ENCODE results near the gene GJA9.
"Not testable (repeated sequence)": the region's sequence is repeated elsewhere in the genome, so short reads cannot be mapped to it uniquely, and the experiment has no call there.

GJA9 gene

DNA sequence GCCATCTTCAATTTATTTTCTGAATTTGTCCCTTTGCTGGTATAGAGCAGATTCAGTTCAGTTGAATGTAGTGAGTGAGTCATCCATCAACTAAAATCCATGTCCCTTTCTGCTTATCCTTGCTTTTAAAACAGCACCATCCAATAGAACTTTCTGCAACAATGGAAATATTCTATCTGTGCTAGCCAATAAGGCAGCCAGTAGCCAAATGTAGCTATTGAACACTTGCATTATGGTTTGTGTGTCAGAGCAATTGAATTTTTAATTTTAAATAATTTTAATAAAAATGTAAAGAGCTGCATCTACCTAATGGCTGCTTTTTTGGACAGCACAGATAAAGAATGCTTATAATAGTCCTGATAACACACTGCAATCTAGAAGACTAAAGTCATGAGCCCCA, at the start of gene GJA9:
GJA9 (minus strand) TSS at position 101 of the 400 bp plus-strand sequence. CDS start 5,489 bp downstream, outside the sequence.
- no peak for DNase-seq

DNA sequence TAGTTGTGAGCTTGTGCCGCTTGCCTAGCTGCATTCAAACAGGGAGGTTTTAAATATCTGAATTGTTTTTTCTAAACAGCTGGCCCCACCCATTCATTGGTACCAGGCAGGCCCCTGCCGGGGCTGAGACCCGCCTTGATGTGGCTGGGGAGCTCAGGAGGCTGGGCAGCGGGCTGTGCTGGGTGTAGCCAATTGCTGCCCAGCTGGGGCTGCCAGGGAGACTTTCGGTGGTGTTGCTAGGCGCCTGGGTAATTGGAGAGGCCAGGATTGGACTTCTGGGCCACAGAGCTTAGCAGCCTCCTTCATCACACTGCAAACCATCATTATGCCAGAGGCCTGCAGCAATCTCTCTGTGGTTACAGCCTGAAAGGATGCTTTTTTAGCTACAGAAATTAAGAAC, 48.1 kb upstream of the GJA9 start:
- DNase-seq, result no peak

DNA sequence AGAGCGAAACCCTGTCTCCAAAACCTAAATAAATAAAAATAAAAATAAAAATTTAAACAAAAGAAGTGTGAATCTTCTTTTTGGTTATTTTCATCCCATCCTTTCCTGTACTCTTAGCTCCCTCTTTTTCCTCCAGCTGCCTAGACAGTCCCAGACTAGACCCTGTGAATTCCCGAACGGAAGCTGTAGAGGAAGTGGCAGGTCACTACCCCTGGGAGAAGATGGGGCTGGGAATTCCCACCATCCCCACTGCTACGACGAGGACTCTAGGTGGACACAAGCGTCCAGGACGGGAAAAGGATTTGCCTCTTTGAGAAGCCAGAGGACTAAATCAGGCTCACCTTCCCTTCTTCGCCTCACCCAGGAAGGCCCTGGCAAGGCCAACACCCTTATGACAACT, 47.7 kb upstream of the GJA9 start:
- DNase-seq, result no peak

DNA sequence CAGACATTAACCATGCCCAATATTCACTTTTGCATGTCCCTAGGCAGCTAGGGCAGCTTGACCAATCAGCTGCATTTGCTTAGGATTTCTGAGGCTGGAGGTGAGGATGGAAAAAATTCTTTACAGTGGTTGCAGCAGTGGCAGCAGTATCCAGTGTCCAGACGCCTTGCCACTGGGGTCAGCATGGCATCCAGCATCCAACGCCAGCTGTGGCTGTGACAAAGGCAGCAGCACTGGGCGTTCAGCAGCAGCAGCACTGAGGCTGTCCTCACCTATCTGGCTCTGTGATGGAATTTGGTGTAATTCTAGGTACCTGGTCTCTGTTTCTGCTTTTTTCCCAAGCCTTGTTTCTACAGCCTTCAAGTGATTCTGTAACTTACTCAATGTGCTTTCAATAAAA, 44.7 kb upstream of the GJA9 start:
- DNase-seq, result no peak

DNA sequence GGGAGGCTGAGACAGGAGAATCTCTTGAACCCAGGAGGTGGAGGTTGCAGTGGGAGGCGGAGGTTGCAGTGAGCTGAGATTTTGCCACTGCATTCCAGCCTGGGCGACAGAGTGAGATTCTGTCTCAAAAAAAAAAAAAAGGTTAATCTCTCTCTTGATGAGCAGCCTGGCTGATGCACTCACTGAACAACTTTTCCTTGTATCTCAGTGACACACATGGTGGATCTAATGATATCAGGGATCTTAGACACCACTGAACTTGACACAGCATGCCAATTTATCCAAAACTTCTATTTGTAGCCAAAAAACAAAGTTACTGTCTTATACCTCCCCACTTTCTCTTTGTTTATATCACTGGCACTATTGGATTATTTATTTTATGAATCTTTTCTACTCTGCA, 44.0 kb upstream of the GJA9 start:
- DNase-seq, result no peak

DNA sequence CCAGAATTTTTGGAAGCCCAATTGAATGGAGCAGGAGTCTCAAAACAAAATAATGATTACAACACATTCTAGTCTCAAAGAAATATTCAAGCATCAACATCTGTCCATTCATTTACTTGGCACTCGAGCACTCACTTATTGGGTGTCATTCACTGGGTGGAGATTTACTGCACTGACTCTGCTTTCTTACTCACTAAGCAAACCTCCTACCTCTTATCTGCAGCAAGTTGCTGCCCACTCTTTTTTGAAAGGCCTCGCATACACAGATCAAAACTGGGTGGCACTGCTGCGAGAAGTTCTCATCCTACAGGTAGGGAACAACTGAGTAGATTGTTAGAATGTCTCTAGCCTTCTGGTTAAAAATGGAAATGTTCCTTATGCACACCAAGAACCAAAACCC, 42.2 kb upstream of the GJA9 start:
- DNase-seq, result no peak

DNA sequence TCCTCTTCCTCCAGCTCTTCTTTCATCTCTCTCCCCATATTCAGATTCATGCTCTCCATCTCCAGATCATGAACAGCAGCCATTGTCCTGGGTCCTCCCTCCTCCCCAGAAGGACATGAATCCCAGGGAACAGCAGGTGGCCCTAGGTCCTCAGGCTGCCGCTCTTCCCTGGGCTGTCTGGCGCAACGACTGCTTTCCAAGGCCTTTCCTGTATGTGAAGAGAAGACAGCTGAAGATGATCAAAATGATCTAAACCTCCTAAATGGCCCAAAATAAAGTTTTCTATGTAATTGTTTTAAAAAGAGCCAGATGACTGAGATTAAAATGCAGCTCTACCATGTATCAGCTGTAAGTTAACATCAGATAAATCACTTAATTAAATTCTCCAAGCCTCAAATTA, 37.7 kb upstream of the GJA9 start:
- no peak for DNase-seq

DNA sequence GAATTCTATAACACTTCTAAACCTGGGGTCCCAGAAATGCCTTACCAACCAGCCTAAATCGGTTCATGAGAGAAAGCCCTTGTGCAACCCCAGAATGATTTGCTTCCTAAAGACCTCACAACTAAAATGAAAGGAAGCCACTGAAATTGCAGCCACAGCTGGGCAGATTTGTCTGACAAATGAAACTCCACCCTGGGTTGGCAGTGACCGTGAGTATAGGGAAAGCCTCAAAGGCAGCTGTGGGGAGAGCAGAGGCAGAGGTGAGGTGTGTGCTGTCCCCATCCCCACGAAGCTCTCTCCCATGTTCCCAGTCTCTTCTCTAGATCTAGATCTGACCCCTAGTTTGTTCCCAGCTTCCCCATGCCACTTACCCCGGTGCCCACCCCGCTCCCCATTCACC, 37.2 kb upstream of the GJA9 start:
- no peak for DNase-seq

DNA sequence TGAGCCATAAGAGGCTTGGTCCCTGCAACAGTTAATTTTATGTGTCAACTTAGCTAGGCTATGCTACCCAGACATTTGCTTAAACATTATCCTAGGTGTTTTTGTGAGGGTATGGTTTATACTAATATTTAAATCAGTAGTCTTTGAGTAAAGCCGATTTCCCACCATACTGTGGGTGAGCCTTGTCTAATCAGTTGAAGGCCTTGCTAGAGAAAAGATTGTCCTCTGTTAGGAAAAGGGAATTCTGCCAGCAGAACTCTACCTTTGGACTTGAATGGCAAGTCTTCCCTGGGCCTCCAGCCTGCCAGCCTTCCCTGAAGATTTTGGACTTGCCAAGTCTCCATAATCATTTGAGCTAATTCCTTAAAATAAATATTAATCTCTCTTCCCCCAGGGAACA, 36.4 kb upstream of the GJA9 start:
- DNase-seq, result no peak

DNA sequence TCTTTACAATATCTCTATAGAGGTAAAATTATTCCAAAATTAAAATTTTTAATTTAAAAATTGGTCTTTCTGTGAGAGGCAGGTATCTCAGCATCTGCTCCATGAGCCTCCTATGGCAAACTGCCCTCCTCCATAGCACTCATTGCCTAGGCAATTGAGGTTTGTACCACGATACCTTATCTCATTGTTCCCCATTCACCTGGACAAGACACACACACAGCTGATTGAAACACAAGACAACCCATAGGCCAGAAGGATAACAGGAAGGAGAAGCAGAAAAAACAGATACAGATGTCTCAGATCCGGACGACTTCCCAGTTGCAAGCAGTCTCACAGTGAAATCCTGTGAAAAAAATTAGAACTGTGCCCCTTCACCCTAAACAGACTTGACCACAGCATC, 36.0 kb upstream of the GJA9 start:
- DNase-seq, result no peak

DNA sequence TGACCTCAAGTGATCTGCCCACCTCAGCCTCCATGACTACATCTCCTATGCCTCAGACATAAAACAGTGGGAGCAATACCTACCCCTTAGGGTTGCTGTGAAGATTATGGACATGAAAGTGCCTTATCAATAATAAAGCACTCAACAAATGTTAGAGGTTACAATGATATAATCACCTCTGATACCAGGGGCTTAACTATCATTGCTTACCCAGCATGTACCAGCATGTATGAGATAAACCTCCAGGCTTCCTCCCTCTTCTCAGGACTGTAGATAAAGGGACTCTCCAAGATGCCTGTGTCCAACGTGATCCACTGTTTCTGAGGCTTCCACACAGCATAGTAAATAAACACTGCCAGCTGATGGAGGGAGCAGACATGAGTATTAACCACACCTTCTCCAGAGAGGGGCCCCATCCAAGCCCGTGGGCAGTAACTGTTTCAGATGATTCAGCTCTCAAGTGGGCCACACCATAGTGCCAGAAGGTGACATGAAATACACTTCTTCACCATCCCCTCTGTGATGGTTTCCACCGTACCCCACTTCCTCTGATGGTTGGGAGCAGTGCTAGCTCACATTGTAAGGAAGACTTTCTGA, 34.1 kb upstream of the GJA9 start:
- no peak for DNase-seq

DNA sequence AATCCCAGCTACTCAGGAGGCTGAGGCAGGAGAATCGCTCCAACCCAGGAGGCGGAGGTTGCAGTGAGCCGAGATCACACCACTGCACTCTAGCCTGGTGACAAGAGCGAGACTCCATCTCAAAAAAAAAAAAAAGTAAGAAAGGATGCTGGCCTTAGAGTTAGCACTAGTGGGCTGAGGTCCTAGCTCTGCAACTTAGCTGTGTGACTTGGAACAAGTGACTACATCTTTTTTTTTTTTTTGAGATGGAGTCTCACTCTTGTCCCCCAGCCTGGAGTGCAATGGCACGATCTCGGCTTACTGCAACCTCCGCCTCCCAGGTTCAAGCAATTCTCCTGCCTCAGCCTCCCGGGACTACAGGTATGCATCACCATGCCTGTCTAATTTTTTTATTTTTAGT, 33.5 kb upstream of the GJA9 start:
- DNase-seq, result not testable (repeated sequence)

DNA sequence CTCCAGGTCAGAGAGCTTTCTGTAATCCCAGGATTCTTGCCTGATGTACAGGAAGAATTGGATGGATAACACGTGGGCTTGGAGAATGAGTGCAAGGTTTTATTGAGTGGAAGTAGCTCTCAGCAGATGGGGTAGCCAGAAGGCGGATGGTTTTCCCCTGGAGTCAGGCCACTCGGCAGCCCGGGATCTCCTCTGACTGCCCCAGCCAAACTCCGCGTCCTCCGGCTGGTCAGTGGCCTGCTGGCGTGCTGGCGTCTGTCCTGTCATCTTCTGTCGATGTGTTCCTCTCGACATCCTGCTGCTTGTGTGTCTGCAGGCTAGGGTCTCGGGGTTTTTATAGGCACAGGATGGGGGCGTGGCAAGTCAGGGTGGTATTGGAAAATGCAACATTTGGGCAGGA, 27.4 kb upstream of the GJA9 start:
- no peak for DNase-seq

DNA sequence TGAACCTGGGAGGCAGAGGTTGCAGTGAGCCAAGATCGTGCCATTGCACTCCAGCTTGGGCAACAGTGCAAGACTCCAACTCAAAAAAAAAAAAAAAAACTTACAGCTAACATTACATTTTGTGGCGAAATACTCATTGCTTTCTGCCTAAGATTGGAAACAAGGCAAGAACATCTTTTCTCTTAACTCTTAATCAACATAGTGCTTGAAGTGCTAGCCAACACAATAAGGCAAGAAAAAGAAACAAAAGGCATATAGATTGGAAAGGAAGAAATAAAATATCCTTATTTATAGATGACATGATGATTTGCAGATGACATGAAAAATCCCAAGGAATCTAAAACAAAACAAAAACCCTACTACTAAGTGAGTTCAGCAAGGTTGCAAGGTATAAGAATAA, 24.6 kb upstream of the GJA9 start:
- DNase-seq, result no peak

DNA sequence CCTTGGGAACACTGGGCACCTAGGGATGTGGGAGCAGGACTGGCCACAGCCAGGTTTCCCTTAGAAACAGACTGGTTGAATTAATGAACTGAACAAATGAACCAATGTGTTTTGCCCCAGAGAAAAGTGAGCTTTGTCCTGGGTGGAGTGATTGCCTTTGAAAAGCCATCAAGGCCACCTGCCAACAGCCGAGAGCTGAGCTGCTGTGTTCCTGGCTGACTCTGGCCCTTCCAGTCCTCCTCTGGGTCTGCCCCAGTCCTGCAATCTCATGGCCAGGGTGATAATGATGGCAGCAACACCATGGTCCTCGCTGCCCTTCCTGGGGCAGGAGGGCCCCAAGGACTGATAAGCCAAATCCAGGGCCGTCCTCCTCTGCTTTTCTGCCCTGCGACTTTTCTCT, 18.2 kb upstream of the GJA9 start:
- DNase-seq, result no peak

DNA sequence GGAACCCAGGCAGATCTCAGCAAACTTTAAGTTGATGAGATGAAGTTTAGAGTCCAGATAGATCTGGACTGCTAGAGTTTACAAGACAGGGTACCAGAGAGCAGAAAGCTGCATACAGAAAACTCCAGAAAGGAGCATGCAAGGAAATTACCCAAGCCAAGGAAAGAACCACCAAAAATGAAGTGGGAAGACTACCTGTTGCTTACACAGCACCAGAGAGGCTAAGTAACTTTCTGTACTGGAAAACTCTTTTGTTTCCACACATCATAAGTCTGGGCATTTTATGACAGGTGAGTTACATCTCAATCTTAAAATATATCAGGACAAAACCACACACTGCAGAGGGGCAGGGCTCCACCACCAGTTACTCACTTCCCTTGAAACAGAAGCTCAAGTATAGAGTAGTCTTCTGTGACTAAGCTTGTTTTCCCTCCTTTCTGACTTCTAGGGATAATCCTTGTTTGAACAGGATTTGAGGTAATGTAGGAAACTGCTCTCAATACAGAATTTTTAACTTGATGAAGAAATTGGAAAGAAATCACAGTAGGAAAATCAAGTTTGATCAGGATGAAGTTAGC, 17.4 kb upstream of the GJA9 start:
- DNase-seq, result no peak

DNA sequence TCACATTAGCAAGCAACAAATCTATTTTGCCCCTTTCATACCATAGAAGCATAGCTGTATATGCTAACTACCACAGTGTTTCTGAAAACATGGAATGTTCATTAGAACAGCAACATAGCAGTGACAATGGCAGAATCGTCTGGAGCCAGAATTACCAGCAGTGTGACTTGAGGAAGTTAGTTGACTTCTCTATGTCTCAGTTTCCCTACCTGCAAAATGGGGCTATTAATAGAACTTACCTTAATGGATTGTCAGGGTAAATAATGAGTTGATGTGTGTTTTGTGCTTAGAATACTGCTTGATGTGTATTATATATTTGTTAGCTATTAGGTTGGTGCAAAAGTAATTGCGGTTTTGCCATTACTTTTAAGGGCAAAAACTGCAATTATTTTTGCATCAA, 14.8 kb upstream of the GJA9 start:
- no peak for DNase-seq

DNA sequence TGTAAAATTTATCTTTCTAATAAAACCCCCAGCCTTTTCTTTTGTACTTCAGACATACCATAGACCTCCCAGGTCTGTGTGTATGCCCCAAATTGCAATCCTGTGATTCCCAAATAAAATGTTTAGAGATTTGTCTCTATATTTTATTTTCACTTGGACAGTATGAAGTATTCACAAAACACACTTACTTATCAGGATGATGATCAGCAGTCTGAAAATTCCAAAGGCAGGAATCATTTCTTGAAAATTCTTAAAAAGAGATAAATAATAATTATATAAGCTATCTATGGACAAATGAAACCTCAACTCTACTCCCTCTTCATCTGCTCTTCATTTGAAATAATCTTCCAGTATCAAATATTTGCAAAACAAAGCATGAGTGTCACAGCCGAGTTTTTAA, 11.6 kb upstream of the GJA9 start:
- DNase-seq, result no peak

DNA sequence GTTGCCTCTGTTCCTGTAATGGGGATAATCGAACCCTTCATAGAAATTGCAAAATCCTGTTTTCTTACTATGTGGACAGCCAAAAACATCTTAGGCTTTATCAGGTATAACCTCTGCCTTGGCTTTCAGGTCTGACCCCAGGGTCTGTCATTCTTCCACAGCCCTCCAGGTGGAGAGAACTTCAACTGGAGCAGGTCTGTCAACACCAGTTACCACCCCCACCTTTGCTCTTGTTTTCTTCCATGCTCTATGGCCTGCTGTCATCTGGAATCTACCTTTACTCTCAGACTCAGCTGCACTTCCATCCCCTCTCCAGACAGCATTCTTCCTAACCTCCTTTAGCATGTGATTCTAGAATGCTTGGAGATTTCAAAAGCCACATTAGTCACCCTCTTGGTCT, 10.4 kb upstream of the GJA9 start:
- DNase-seq, result no peak

DNA sequence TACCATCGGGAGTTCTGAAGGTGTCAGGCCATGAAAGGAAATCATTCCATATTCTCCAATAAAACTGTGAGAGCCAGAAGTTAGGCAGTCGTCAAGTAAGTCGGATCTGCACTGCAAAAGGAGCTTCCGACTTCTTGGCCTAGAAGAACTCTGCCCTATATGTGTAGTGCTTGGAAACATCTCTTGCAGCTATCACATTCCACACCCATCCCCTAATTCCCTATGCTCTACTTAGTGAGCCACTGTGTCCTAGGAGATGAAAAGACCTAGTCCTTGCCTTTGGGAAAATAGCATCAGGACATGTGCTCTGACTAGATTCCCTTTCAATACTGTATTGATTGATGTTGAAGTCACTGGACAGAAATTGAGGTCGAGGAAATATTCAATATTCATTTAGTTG, 8.2 kb upstream of the GJA9 start:
- DNase-seq, result no peak

DNA sequence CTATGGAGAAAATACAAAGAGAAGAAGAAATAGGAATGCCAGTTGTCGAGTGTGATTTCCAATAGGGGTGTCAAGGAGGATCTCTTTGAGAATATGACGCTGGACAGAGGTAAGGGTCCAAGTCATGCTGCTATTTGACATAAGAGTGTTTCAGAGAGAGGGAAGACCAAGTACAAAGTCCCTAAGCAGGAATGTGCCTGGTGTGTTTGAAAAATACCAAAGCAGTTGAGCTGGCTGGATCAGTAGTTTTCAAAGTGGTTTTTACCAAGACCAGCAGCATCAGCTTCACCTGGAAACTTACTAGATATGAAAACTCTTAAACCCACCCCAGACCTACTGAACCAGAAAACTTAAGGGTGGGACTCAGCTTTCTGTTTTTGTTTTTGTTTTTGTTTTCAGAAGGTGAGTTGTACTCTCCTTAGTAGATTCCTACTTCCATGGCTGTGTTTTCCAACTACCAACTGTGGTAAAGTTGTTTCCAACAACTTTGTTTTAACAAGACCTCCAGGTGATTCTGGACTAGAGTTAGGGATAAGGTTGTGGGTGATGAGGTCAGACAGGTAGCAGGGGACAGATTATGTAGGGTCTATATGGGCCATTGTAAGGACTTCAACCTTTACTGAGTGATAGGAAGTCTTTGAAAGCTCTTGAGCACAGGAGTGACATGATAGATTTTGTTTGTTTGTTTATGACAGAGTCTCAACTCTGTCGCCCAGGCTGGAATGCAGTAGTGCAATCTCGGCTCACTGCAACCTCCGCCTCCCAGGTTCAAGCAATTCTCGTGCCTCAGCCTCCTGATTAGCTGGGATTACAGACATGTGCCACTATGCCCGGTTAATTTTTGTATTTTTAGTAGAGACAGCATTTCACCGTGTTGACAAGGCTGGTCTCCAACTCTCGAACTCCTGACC, 7.3 kb upstream of the GJA9 start:
- no peak for DNase-seq

DNA sequence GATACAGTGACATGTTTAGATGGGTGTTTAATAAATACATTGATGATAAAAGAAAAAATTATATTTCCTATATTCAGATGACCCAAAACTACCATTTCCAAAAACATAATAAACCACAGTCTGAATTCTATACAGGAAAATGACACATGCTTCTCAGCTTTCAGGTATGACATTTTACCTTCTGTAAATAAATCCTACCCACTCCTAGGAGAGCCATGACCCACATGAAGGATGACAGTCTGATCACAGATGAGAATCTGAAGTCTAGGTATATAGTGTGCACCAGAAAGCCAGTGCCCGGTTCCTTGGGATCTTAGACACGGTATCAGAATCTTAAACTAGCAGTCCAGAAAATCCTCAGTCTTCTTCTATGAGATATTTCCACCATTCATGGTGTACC, 3.7 kb upstream of the GJA9 start:
- no peak for DNase-seq

DNA sequence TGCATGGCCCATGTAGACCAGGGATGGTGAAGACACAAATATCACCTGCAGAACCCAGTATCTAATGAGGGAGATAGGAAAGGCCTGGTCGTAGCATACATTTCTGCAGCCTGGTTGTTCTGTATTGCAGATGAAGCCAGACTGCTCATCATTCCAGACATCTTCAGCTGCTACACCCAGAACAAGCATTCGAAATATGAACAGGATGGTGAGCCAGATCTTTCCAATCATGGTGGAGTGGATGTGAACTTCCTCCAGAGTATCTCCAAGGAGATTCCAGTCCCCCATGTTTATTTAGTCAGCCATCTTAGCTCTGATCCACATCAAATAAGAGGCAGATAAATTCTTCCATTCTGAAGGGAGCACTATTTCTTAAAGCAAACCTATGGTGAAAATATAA, 5.6 kb downstream of the GJA9 start:
- no peak for DNase-seq

Measured in GDM1 (cell line).